ENCODE results near the gene HSPB3.

DNA sequence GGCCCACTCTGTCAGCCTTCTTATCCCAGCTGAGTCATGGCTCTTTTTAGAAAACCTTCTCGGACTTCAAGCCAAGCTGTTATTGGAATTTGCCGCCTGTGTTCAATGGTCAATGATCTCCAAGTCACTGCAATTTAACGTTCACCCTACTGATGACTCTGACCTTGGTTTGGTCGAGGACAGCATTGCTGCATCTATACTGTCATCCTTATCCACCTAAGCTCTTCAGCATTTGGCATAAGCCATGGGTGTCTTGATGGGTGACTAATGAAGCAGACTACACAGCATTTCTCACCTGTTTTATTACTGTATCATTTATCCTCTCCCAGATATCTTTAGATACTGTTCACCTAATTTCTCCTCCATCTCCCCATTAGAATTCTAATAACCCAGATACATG lies 5.6 kb upstream of the HSPB3 start:
- TF ChIP-seq GATA3 (IDR thresholded peaks at IDR 0.05; ENCODE audit: low read depth, low read length) (no peak), GATA2 (IDR thresholded peaks at IDR 0.05; ENCODE audit: low read depth, low read length) (no peak)
